Measurements from ENCODE around the gene ALDH16A1.
"Not testable (repeated sequence)": the region's sequence is repeated elsewhere in the genome, so short reads cannot be mapped to it uniquely, and the experiment has no call there.

The ALDH16A1 gene

DNA sequence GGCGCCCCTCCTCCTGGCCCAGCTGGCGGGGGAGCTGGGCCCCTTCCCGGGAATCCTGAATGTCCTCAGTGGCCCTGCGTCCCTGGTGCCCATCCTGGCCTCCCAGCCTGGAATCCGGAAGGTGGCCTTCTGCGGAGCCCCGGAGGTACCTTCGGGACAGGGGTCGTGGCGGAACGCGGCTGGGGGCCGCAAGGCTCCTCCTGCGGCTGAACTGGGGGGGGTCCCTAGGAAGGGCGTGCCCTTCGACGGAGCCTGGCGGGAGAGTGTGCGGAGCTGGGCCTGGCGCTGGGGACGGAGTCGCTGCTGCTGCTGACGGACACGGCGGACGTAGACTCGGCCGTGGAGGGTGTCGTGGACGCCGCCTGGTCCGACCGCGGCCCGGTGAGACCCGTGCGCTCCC, 8.6 kb downstream of the ALDH16A1 start:
- no peak for DNase-seq (ENCODE audit: extremely low read depth in 1 of 2, low read depth in 1 of 2)

DNA sequence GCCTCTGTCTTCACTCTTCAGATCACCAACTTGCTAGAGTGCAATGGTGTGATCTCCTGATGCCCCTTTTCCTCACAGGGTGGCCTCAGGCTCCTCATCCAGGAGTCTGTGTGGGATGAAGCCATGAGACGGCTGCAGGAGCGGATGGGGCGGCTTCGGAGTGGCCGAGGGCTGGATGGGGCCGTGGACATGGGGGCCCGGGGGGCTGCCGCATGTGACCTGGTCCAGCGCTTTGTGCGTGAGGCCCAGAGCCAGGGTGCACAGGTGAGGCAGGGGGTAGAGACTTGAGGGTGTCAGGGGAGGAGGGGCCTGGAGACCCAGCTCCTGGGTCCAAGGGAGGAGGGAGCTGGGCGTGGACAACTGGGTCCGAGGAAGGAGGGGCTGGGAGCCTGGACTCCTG, 9.5 kb downstream of the ALDH16A1 start:
- DNase-seq (ENCODE audit: extremely low read depth in 1 of 2, low read depth in 1 of 2): no peak

GRCh38 chr19:49463960-49464740, 11.1 kb downstream of the ALDH16A1 start:
- no peak for DNase-seq (ENCODE audit: extremely low read depth in 1 of 2, low read depth in 1 of 2)

- DNase-seq (ENCODE audit: extremely low read depth in 1 of 2, low read depth in 1 of 2): no peak
These were observed 12.3 kb downstream of the ALDH16A1 start for GRCh38 chr19:49465371-49465770.

DNA sequence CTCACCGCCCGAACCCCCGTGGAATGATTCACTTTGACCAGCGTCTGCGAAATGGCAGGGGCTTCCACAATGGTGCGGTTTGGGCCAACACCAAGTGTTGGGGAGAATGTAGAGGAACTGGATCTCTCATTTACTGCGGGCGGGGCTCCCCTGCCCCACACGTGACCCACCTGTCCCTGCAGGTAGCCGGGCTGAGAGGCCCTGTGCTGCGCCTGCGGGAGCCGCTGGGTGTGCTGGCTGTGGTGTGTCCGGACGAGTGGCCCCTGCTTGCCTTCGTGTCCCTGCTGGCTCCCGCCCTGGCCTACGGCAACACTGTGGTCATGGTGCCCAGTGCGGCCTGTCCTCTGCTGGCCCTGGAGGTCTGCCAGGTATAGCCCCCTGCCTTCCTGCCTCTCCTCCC, 15.2 kb downstream of the ALDH16A1 start:
- no peak for DNase-seq (ENCODE audit: extremely low read depth in 1 of 2, low read depth in 1 of 2)

GRCh38 chr19:49468746-49469447, 15.9 kb downstream of the ALDH16A1 start:
- peak; percentile 59 to 82 for DNase-seq (ENCODE audit: extremely low read depth in 1 of 2, low read depth in 1 of 2)

DNA sequence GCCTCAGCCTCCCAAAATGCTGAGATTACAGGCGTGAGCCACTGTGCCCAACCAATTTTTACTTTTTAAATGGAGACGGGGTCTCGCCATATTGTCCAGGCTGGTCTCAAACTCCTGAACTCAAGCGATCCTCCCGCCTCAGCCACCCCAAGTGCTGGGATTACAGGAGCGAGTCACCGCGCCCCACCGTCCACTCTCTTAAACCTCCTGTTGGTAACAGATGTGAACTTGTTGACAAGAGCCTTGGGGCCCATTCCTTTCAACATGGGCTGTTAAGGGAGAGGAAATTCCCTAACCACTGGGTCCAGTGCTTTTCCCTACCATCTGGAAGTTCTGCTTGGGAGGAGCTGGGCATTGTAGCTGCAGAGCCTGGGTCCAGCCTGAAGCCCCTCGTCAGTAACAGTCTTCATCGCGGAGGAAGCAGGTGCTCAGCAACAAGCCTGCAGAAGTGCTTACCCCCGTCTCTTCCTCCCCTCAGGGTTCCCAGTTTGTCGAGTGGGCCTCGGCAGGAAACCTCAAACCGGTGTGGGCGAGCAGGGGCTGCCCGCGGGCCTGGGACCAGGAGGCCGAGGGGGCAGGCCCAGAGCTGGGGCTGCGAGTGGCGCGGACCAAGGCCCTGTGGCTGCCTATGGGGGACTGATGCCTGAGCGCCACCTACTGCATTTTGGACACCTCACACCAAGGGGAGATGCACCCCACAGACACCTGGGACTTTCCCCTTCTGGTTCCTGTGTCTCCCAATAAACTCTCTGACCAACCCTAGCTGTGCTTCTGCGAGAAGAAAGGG, 17.0 kb downstream of the ALDH16A1 start:
- peak; percentile 87 to 88 for DNase-seq (ENCODE audit: extremely low read depth in 1 of 2, low read depth in 1 of 2)

DNA sequence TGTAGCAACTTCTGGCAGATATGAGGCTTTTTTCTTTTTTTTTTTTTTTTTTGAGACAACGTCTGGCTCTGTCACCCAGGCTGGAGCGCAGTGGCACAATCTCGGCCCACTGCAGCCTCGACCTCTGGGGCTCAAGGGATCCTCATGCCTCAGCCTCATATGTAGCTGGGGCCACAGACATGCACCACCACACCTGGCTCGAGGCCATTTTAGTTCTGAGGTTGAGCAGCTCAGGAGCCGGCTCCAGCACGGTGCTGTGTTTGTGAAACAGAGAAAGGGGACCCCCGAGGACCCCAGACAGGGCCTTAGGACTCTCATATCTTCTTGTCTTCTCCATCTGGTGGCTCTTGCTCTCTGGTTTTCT, 17.6 kb downstream of the ALDH16A1 start:
- no peak for DNase-seq (ENCODE audit: extremely low read depth in 1 of 2, low read depth in 1 of 2)

GRCh38 chr19:49472936-49473335, 19.9 kb downstream of the ALDH16A1 start:
- no peak for DNase-seq (ENCODE audit: extremely low read depth in 1 of 2, low read depth in 1 of 2)

GRCh38 chr19:49473501-49473867, 20.5 kb downstream of the ALDH16A1 start:
- not testable (repeated sequence) for DNase-seq (ENCODE audit: extremely low read depth in 1 of 2, low read depth in 1 of 2)

DNA sequence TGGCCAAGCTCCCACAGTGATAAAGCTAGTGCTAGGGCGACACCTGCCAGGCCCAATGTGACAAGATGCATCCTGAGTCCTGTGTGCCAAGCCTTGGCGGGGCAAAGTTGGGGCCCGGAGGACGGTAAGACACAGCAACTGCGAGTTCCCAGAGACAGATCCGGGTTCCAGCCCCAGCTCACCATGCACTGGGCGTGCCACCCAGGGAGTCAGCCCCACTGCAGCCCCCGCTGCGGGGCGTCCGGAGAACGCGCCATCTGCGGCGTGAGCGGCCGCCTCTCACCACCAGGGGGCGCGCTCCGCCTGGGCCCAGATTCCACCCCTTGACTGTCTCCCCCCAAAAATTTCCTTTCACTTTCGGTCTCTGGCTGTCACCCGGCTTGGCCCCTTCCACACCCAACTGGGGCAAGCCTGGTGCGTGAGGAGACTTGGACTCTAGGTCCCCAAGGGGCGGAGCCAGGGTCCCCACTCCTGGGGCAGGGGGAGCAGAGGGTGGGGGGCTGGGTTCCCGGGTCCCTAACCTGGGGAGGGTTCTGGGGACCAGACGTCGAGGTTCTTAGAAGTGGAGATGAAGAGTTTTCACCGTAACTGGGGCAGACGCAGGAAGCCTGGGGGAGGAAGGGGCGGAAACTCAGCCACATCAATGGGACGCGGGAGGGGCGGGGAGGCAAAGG, 21.0 kb downstream of the ALDH16A1 start, which contains the start of gene FLT3LG:
TSS of gene FLT3LG (plus strand) at position 348 of the 674 bp plus-strand sequence. CDS start 425 bp downstream, outside the sequence.
- peak; percentile 80 to 86 for DNase-seq (ENCODE audit: extremely low read depth in 1 of 2, low read depth in 1 of 2)

GRCh38 chr19:49474542-49474924, 21.5 kb downstream of the ALDH16A1 start:
- DNase-seq (ENCODE audit: extremely low read depth in 1 of 2, low read depth in 1 of 2): no peak

DNA sequence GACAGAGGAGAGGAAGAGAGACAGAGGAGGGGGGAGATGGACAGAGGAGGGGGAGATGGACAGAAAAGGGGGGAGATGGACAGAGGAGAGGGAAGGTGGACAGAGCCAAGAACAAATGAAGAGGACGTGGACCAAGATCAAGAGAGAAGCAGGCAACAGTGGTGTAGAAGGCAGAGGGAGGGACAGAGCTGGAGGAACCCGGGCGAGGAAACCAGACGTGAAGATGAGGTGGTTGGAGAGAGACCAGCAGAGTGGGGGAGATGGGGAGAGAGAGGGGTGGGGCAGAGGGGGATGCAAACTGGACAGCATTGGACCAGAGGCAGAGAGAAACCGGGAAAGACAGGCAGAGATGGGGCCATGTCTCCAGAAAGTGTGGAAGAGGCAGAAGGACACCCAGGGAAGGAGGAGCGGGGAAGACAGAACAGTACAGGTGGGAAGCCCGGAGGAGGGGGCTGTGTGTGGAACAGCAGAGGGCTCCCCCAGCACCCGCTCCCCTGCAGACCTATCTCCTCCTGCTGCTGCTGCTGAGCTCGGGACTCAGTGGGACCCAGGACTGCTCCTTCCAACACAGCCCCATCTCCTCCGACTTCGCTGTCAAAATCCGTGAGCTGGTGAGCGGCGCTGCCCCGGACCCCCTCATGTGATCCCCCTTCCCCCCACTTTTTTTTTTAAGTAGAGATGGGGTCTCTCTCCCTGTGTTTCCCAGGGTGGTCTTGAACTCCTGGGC, 22.3 kb downstream of the ALDH16A1 start:
- no peak for DNase-seq (ENCODE audit: extremely low read depth in 1 of 2, low read depth in 1 of 2)

DNA sequence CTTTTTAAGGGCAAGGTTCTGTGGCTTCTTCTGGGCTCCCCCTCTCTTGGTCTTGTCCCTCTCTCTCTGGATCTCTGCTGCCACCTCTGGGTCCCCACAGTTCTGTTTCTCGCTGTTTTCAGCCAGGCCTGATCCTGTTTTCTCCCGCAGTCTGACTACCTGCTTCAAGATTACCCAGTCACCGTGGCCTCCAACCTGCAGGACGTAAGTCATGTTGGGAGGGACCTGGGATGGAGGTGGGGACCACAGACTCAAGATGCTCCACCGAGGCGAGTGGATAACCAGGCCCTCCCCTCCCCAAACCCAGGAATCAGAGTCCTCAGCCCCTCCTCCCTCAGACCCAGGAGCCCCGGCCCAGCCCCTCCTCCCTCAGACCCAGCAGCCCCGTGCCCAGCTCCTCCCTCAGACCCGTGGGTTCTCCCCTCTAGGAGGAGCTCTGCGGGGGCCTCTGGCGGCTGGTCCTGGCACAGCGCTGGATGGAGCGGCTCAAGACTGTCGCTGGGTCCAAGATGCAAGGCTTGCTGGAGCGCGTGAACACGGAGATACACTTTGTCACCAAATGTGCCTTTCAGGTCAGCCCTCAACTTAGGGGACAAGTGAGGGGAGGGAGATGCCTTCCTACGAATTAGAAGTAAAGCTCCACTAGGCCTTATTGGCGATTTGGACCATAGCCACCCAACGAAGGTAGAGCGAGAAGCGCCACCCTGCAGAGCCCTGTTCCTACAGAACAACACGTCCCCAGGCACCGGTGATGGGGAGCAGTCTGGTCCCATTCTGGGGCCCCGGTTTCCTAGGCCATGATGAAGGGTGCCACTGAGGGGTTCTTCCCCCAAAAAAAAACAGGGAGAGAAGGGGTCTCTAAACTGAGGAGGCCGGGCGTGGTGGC, 23.2 kb downstream of the ALDH16A1 start:
- DNase-seq (ENCODE audit: extremely low read depth in 1 of 2, low read depth in 1 of 2): peak in 1 of 2 donors; percentile 83

- DNase-seq (ENCODE audit: extremely low read depth in 1 of 2, low read depth in 1 of 2): no peak
These were observed 27.1 kb downstream of the ALDH16A1 start for GRCh38 chr19:49479975-49480628.

DNA sequence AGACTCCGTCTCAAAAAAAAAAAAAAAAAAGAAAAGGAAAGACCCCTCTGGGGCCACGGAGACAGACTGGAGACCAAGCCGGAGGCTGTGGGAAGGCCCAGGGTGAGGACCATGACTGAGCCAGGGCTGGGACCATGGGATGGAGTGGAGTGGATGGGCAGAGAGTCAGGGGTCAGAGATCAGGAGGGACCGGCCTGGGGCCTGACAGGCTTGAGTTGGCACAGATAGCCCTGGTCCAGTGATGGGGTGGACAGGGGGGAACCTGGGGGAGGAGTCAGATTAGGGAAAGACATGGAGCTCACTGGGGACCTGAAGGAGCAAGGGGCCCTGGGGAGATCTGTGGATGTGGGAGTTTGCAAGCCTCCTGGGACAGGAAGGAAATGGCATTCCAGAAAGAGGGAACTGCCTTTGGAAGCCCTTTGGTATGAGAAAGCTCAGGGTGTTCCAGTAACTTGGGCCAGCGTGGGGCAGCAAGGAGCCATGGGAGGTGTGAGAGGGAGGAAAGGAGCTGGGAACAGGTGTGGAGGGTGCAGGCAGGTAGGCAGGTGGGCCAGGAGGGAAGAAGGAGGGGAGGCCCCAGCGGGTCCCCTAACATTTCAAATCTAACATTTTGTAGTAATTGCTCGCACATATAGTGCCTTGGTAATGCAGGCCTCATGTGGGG, 28.1 kb downstream of the ALDH16A1 start:
- no peak for DNase-seq (ENCODE audit: extremely low read depth in 1 of 2, low read depth in 1 of 2)

- no peak for DNase-seq (ENCODE audit: extremely low read depth in 1 of 2, low read depth in 1 of 2)
These were observed 33.2 kb downstream of the ALDH16A1 start for GRCh38 chr19:49486232-49486631.

- DNase-seq (ENCODE audit: extremely low read depth in 1 of 2, low read depth in 1 of 2): no peak
These were observed 33.8 kb downstream of the ALDH16A1 start for GRCh38 chr19:49486710-49487276.

All from stimulated activated CD8-positive, alpha-beta memory T cell treated with anti-CD3 and anti-CD28 coated beads, Interleukin-7, amount 100 ng/mL, for 48 hours (primary cell).